ENCODE results near the gene COX17.

DNA sequence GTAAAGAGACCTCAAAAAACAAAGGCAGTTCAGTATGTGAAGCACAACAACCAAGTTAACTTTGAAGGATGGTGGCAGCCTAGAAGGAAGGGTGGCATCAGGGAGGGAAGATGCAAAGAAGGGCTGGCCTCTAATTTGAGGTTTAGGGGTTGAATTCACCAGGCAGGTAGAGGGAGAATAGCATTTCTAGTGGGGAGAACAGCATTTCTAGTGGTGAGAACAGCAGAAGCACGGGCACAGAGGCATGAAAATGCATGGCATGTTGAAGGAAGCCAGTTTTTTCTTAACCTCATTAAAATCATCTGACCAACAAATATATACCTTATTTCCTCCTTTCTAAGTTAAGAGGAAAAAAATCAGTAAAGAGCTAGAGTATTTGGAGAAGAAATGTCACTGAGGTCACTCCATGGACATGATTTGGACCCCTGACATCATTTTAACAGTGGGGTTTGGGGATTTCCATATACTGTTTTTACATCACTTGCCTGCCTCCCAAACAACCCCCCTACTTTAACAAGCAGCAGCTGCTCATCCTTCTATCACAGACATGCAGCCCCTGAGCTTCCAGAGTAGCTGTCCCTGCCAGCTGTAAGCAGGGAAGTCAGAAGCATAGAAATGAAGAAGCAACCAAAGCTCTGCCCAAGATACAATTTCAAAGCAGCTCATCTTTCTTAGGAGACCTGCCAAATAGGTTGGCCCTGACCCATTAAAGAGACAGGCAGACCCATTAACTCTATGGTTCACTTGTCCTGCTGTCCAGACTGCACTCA, 14.4 kb downstream of the COX17 start:
- TF ChIP-seq, protein P1, sequence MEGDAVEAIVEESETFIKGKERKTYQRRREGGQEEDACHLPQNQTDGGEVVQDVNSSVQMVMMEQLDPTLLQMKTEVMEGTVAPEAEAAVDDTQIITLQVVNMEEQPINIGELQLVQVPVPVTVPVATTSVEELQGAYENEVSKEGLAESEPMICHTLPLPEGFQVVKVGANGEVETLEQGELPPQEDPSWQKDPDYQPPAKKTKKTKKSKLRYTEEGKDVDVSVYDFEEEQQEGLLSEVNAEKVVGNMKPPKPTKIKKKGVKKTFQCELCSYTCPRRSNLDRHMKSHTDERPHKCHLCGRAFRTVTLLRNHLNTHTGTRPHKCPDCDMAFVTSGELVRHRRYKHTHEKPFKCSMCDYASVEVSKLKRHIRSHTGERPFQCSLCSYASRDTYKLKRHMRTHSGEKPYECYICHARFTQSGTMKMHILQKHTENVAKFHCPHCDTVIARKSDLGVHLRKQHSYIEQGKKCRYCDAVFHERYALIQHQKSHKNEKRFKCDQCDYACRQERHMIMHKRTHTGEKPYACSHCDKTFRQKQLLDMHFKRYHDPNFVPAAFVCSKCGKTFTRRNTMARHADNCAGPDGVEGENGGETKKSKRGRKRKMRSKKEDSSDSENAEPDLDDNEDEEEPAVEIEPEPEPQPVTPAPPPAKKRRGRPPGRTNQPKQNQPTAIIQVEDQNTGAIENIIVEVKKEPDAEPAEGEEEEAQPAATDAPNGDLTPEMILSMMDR (IDR thresholded peaks at IDR 0.05) = peak; percentile 22; the same call in 1 of the 2 replicates
- TF ChIP-seq ZFX (IDR thresholded peaks at IDR 0.05; ENCODE audit: borderline replicate concordance) = no peak
